Stimulated activated naive B cell treated with anti-CD40 and anti-IgM and Interleukin-4, amounts not matched to agents 10 μg/mL and 1 μg/mL and 100 μg/mL, for 72 hours (primary cell): Measurements from ENCODE around the gene LCE5A.

ENCODE experiments used
- ATAC-seq, 2 donors: fragments of 150-1000 bp; cut with Tn5 transposase; replicated peaks; 2 replicates each; pipeline ENCODE4 v1.10.0; 2021; ENCODE audit warnings: moderate library complexity in 1 of 2
- DNase-seq: peaks from one replicate; pipeline ENCODE4 v3.0.0; 2021
- H3K27ac Mint-ChIP-seq: one replicate; pipeline ENCODE4 v1.8.0; 2022; ENCODE audit warnings: mild to moderate bottlenecking, mixed read lengths
- H3K27me3 Mint-ChIP-seq, 2 donors: one replicate each; pipeline ENCODE4 v1.8.0; 2022; ENCODE audit warnings: mixed read lengths in 2 of 2
- H3K36me3 Mint-ChIP-seq, 2 donors: one replicate each; pipeline ENCODE4 v1.8.0; 2022; ENCODE audit warnings: mixed read lengths in 2 of 2, mild to moderate bottlenecking in 1 of 2
- H3K4me1 Mint-ChIP-seq, 2 donors: one replicate each; pipeline ENCODE4 v1.8.0; 2022; ENCODE audit warnings: mixed read lengths in 2 of 2, mild to moderate bottlenecking in 1 of 2
- H3K4me3 Mint-ChIP-seq, 2 donors: one replicate each; pipeline ENCODE4 v1.8.0; 2022; ENCODE audit warnings: mild to moderate bottlenecking in 2 of 2, mixed read lengths in 2 of 2, moderate library complexity in 1 of 2
- H3K9me3 Mint-ChIP-seq, 2 donors: one replicate each; pipeline ENCODE4 v1.8.0; 2022; ENCODE audit warnings: mixed read lengths in 2 of 2, mild to moderate bottlenecking in 1 of 2

LCE5A gene

DNA sequence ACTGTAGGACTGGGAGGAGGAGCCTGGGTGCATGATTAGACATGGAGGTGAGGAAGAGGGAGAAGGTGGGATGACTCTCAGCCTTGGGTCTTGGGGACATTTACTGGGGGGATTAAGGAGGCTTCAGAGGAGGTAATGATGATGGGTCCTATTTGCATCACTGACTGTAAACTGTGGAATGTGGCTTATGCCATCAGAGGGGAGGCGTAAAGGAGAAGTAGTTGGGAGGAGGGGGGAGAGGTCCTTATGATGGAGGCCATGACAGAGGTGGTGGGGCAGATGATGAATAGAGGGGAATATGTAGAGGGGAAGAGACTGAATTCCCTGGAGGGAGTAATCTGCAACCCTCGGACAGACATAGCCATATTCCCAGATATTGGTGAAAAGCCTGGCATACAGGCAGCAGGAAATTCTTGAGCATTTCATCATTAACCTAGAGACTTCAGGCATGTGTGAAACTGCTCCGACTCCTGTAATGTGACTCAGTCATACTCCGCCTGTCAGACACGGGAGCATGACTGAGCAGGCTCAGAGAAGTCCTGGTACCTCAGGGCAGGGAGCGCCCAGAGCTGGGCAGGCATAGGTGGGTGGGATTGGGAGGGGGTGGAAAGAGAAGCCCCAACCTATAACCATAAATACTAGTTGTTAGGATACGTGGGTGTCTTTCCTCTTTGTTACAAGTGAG is 8.0 kb upstream of the LCE5A start:
- Mint-ChIP-seq H3K4me1 (no peaks in the 10 kb centered on the region), H3K27ac (no peak overlapping the region), H3K4me3 (no peak overlapping the region), H3K36me3 (no peaks in the 10 kb centered on the region), H3K27me3 (peaks cover 17 to 18% of the 10 kb centered on the region in 2 donors), H3K9me3 (no peaks in the 10 kb centered on the region)
- DNase-seq (no peak), ATAC-seq (no peak)

DNA sequence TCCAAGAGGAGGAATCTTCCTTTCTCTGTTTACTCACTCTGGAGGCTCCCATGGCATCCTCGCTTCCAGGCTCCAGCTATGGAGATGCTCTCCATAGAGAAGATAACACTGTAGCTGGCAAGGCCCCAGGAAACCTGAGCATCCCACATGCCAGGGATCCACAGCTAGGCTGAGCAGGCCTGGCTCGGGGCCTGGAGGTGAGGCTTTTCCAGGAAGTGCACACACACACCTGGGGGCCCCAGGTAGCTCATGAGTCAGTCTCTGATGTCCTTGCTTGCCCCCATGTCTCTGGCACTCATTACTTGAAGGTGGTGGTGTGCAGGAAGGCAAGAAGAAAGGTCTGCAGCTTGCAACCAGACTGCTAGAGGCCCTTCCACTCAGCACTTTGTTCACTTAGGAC is 5.5 kb upstream of the LCE5A start:
- DNase-seq (no peak), ATAC-seq (no peak)
- H3K4me1 Mint-ChIP-seq: no peaks in the 10 kb centered on the region
- H3K27ac Mint-ChIP-seq: no peak overlapping the region
- H3K36me3 Mint-ChIP-seq: no peaks in the 10 kb centered on the region
- peaks cover 21 to 22% of the 10 kb centered on the region in 2 donors for H3K27me3 Mint-ChIP-seq
- no peak overlapping the region for H3K4me3 Mint-ChIP-seq
- no peaks in the 10 kb centered on the region for H3K9me3 Mint-ChIP-seq

DNA sequence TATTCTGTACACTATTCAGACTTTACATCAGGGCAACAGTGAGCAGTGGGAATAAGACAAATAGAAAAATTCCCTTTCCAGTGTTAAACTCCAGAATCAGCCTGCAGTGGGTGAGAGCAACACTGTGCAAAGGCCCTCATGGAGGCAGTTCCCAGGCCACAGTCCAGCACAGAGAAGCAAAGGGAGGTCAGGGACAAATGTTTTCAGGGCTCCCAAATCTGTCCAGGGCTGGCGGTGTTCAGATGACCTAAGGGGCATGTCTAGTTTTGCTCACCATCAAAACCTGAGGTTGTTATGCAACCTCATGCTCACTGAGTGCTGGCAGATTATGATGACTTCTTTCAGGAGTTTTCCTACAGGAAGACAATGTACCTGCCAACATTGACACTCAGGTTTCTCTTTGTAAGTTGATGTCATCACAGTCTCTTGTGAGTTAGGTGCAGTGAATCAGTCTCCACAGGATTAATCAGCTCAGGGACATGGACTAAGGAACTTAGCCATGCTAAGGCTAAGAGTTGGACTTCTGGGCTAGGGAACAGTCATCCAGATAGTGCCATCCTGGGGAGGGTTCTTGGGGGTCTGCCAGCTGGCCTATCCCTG is 3.6 kb upstream of the LCE5A start:
- Mint-ChIP-seq H3K9me3 (no peaks in the 10 kb centered on the region), H3K4me3 (no peak overlapping the region), H3K4me1 (no peaks in the 10 kb centered on the region), H3K27ac (no peak overlapping the region), H3K36me3 (no peaks in the 10 kb centered on the region), H3K27me3 (peaks cover 33 to 35% of the 10 kb centered on the region in 2 donors)
- DNase-seq (no peak), ATAC-seq (no peak)

DNA sequence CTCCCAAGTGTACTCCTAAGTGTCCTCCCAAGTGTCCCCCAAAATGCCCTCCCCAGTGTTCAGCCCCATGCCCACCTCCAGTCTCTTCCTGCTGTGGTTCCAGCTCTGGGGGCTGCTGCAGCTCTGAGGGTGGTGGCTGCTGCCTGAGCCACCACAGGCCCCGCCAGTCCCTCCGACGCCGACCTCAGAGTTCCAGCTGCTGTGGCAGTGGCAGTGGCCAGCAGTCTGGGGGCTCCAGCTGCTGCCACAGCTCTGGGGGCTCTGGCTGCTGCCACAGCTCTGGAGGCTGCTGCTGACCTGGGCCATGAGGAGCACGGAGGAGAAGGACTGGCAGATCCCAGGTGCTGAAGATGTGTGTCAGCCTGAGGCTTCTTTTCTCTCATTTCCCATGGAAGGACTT is 993 bp downstream of the LCE5A start:
- Mint-ChIP-seq H3K9me3 (no peaks in the 10 kb centered on the region), H3K27me3 (peaks cover 50 to 63% of the 10 kb centered on the region in 2 donors), H3K4me3 (no peak overlapping the region), H3K36me3 (no peaks in the 10 kb centered on the region), H3K4me1 (no peaks in the 10 kb centered on the region), H3K27ac (no peak overlapping the region)
- ATAC-seq (no peak), DNase-seq (no peak)

DNA sequence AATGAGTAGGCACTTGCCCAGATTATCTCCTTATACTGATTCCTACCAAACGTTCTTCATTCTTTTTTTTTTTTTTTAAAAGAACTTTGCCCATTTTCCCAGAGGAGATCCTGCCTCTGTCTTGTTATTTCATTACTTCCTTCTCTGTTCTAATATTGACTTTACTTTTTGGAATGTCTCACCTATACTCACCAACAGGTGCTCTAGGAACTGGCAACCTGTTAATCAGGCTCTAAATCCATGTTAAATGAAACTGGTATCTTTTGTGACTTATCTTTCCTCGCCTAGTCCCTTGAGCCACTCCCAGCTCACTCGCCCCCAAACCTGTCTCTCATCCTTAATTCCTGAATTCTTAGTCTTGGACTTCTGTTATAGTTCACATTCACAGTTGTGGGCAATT is 2.5 kb downstream of the LCE5A start:
- no peaks in the 10 kb centered on the region for H3K9me3 Mint-ChIP-seq
- H3K27ac Mint-ChIP-seq: no peak overlapping the region
- H3K4me1 Mint-ChIP-seq: no peaks in the 10 kb centered on the region
- peaks cover 61 to 75% of the 10 kb centered on the region in 2 donors for H3K27me3 Mint-ChIP-seq
- no peak overlapping the region for H3K4me3 Mint-ChIP-seq
- DNase-seq: no peak
- no peak for ATAC-seq
- H3K36me3 Mint-ChIP-seq: no peaks in the 10 kb centered on the region

DNA sequence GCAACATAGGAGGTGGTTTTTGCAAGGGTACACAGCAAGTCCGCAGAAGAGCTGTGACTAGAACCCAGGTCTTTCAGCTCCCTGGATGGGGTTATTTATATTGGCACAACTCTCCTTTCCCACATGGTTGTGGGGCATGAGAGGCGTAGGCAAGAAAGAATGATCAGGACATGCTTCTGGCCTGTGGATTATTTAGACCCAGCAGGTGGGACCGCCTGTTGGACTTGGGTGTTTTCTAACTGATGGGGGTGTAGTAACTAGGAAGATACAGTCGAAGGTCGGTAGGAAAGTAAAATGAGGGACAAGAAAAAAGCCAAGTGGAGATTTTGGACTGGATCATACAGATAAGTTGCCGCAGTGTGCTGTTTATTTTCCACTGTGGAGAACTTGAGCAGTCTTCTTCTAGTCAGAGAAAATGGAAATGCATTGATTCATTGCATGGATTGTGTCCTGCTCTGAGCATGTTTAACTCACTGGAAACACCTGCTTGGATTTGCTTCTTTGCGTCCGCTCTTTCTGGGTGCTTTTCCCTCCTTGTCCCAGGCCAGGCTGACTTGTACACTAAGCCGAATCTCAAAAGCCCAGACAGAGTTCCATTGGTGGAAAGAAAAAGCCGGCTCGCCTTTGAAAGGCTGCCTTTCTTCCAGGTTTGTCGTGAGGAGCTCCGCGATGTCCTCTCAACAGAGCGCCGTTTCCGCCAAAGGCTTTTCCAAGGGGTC is 4.3 kb downstream of the LCE5A start:
- H3K27ac Mint-ChIP-seq: no peak overlapping the region
- no peak overlapping the region for H3K4me3 Mint-ChIP-seq
- H3K4me1 Mint-ChIP-seq: no peaks in the 10 kb centered on the region
- H3K27me3 Mint-ChIP-seq: peaks cover 58 to 72% of the 10 kb centered on the region in 2 donors
- ATAC-seq (no peak), DNase-seq (no peak)
- no peaks in the 10 kb centered on the region for H3K9me3 Mint-ChIP-seq
- H3K36me3 Mint-ChIP-seq: no peaks in the 10 kb centered on the region

DNA sequence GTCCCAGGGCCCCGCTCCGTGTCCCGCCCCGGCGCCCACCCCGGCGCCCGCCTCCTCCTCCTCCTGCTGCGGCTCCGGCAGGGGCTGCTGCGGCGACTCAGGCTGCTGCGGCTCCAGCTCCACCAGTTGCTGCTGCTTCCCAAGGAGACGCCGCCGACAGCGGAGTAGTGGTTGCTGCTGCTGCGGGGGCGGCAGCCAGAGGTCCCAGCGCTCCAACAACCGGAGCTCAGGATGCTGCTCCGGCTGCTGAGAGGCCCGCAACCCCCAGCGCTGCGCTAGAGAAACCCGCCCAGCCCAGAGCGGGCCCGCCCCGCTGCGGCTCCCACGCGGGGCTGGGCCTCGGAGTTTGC is 4.8 kb downstream of the LCE5A start:
- DNase-seq: no peak
- Mint-ChIP-seq H3K4me1 (no peaks in the 10 kb centered on the region), H3K9me3 (no peaks in the 10 kb centered on the region), H3K27me3 (peaks cover 55 to 67% of the 10 kb centered on the region in 2 donors), H3K4me3 (no peak overlapping the region), H3K27ac (no peak overlapping the region), H3K36me3 (no peaks in the 10 kb centered on the region)
- no peak for ATAC-seq

DNA sequence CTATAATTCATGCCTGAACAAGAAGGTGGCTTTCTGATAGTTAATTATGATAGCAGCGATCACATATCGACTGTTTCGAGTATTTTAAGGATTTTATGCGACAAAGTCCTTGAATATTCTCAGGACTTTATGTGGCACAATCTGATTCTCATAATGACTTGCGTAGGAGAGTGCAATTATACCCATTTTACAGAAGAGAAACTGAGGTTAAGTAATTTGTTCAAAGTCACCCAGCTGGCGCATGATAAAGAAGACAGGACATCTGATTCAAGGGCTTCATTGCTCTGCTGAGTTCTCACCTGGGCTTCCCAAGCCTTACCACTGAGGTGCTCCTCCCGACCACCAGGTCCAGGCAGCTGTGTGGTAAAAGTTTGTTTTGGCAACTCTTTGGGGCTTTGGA is 5.5 kb downstream of the LCE5A start:
- Mint-ChIP-seq H3K36me3 (no peaks in the 10 kb centered on the region), H3K27me3 (peaks cover 50 to 61% of the 10 kb centered on the region in 2 donors), H3K27ac (no peak overlapping the region), H3K4me1 (no peaks in the 10 kb centered on the region), H3K4me3 (no peak overlapping the region), H3K9me3 (no peaks in the 10 kb centered on the region)
- DNase-seq (no peak), ATAC-seq (no peak)

DNA sequence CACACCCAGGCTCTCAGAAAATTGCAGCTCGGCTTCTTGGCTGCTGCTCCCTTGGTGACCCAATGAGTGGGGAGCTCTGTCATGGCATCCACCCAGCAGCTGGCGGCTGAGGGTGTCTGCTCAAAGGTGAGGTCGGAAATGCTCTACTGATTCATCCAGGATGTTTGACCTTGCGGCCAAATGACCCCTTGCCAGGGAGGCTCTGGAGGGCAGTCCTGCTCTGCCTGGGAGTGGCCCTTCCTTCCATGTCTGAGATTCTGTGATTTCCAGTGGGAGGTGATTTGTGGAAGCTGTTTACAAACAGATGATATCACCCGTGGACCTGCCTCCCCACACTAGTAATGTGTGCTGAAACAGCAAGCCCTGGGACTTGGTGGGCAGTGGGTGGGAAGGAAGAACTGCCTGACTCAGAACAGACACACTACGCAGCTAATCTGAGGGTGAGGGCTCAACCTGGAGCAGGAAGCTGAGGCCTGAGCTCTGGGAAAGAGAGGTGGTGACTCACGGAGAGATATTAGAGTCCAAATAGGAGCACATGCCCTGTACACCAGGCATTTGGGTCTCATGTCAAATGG is 6.7 kb downstream of the LCE5A start:
- Mint-ChIP-seq H3K36me3 (no peaks in the 10 kb centered on the region), H3K4me1 (no peaks in the 10 kb centered on the region), H3K9me3 (no peaks in the 10 kb centered on the region), H3K27ac (no peak overlapping the region), H3K4me3 (no peak overlapping the region), H3K27me3 (peaks cover 40 to 51% of the 10 kb centered on the region in 2 donors)
- ATAC-seq (no peak), DNase-seq (no peak)

DNA sequence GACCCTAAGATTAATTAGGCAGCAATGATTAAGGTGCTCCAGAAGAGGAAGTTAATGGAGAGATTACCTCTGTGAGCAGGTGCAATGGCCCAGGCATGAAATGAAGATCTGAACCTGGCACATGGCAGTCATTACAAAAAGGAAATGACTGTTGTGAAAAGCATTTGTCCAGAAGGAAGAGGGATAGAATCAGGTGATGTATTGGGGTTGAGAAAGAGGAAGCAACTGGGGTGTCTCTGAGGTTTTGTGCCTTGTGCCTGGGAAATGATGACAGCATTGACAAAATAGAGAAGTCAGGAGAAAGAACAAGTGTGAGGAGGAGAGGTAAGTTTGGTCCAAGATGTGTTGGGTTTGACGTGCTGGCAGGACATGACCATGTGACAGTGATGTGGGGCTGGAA is 9.2 kb downstream of the LCE5A start:
- DNase-seq: no peak
- Mint-ChIP-seq H3K27ac (no peak overlapping the region), H3K4me3 (no peak overlapping the region), H3K27me3 (peaks cover 18 to 37% of the 10 kb centered on the region in 2 donors), H3K4me1 (no peaks in the 10 kb centered on the region), H3K9me3 (peaks cover 0 to 2% of the 10 kb centered on the region in 2 donors), H3K36me3 (no peaks in the 10 kb centered on the region)
- peak in 1 of 2 donors; percentile 45 for ATAC-seq

DNA sequence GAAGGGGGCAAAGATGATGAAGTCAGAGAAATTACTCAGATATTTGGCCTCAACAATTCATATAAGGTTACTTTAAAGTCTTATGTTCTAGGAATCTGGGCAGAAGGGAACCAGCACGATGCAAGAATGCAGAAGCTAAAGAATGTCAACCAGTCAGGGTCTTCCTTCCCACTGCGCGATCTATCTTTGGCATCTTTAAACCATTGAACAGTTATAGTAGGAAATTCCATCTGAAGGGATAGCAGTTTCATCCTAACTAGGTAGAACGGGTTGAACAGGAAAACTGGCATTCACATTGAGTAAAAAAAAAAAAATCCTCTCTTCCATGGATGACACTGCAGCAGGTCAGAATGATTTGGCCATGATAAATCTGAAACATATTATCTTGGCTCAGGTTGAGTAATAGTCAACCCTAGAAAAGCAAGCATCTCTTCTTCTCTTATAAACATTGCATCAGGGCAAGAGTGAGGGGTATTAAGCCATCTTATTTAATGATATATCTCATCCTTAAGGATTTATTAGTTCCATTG is 10.0 kb downstream of the LCE5A start:
- peaks cover 0 to 2% of the 10 kb centered on the region in 2 donors for H3K9me3 Mint-ChIP-seq
- ATAC-seq: no peak
- H3K4me3 Mint-ChIP-seq: no peak overlapping the region
- no peak for DNase-seq
- H3K27me3 Mint-ChIP-seq: peaks cover 16 to 29% of the 10 kb centered on the region in 2 donors
- H3K27ac Mint-ChIP-seq: no peak overlapping the region
- H3K36me3 Mint-ChIP-seq: no peaks in the 10 kb centered on the region
- no peaks in the 10 kb centered on the region for H3K4me1 Mint-ChIP-seq

DNA sequence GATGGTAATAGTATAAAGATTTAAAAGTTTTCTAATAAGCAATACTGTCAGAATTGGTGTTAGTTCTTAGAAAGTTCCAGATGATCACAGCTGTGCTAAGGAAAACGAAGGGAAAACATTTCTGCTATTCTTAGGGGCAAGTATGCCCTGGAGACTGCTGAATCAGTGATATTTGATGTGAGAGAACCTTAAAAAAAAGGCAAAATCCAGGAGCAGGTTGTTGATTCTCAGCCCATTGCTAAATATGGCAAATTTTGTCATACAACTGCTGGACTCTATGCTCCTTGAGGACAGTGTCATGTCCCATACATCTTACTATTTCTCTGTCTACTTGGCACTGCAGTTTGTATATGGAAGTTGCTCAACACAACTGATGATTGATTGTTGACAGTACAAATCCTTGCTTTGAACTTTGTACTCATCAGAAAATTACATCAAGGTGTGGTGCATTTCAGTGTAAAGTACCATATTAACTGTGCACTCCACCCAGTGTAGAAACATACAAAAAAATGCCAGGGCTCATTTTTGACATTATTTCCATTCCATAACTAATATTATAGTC is 14.6 kb downstream of the LCE5A start:
- Mint-ChIP-seq H3K9me3 (peaks cover 11 to 13% of the 10 kb centered on the region in 2 donors), H3K4me1 (no peaks in the 10 kb centered on the region), H3K36me3 (no peaks in the 10 kb centered on the region), H3K4me3 (no peak overlapping the region), H3K27me3 (peaks cover 9 to 24% of the 10 kb centered on the region in 2 donors), H3K27ac (no peak overlapping the region)
- DNase-seq (no peak), ATAC-seq (no peak)

DNA sequence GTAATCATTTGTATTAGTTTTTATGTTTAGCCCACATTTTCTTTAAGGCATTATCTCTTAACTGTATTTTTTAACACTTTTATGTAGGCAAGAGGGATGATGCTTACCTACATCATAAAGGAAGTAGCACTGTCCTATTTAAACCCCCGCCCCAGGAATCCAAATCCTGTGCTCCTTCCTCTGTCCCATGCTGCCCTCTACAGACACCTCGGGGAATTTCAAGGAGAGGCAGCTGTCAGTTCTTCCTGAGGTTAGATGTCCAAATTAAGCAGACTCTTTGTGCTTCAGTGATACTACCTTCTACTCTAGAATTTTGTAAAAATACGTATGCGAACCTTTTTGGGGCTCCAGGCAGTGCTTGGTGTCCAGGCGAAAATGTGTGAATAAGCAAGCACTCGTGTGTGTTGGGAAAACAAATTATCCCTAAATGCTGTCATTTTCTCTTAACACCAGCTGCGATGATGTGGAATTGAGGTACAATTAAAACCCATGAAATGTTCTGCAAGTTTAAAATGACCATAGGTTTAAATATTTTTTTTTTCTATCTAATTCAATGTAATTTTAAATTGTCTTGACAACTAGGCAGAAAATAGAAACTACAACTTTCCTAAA is 22.8 kb downstream of the LCE5A start:
- Mint-ChIP-seq H3K36me3 (peaks cover 0 to 2% of the 10 kb centered on the region in 2 donors), H3K4me1 (no peaks in the 10 kb centered on the region), H3K27ac (no peak overlapping the region), H3K27me3 (peaks cover 28 to 41% of the 10 kb centered on the region in 2 donors), H3K4me3 (no peak overlapping the region), H3K9me3 (peaks cover 5% of the 10 kb centered on the region in 2 donors)
- ATAC-seq: no peak
- peak; percentile 8 for DNase-seq

DNA sequence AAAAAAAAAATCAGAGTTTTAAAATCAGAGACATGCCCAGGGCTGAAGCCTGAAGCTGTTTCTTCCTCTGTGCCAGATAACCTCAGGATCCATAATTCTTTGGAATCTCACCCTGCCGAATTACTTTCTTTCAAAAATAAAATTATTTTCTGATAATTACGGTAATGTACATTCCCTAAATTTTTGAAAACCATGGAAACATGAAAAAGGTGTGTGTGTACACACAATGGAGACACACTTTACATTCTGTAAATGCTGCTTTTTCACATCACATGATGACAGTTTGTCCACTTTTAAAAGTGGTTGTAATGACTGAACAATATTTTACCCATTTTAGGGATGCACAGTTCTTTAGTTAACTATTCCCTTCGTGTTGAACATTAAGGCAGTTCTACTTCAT is 25.2 kb downstream of the LCE5A start:
- DNase-seq (no peak), ATAC-seq (no peak)
- no peaks in the 10 kb centered on the region for H3K9me3 Mint-ChIP-seq
- H3K27me3 Mint-ChIP-seq: peaks cover 30 to 33% of the 10 kb centered on the region in 2 donors
- H3K4me1 Mint-ChIP-seq: no peaks in the 10 kb centered on the region
- peaks cover 0 to 2% of the 10 kb centered on the region in 2 donors for H3K36me3 Mint-ChIP-seq
- no peak overlapping the region for H3K4me3 Mint-ChIP-seq
- H3K27ac Mint-ChIP-seq: no peak overlapping the region
